CD14-positive monocyte (primary cell): ENCODE data around the gene AGER. TPM values are rescaled to one million over a fixed set of nuclear protein-coding genes. Genes with fewer than 3 reads are reported as not detected.

Experiments
- DNase-seq, 3 donors: peaks; one replicate each; pipeline ENCODE4 v3.0.0-alpha.2; 2011 to 2022
- H2AFZ ChIP-seq: 2 replicates; pipeline ENCODE4 v1.6.0; 2012; ENCODE audit warnings: mild to moderate bottlenecking, low read depth, low read length, inconsistent platforms; ENCODE audit not compliant: insufficient read depth, poor library complexity, severe bottlenecking
- H3K27ac ChIP-seq, 2 donors: 1 replicate in 1 of 2; 2 replicates in 1 of 2; pipeline ENCODE4 v1.5.1; 2012 to 2013; ENCODE audit warnings: low read length in 2 of 2, control low read depth in 1 of 2, inconsistent platforms in 1 of 2, low read depth in 1 of 2, mild to moderate bottlenecking in 1 of 2
- H3K27me3 ChIP-seq, 2 donors: one replicate each; pipeline versions ENCODE4 v1.6.0 to v1.6.1; 2011 to 2013; ENCODE audit warnings: low read length in 2 of 2; ENCODE audit not compliant: control insufficient read depth in 2 of 2, insufficient read depth in 2 of 2
- H3K36me3 ChIP-seq, 2 donors: replicated peaks in 1 of 2; 1 replicate in 1 of 2; 2 replicates in 1 of 2; pipeline versions ENCODE4 v1.5.1 to v1.6.1; 2012 to 2013; ENCODE audit warnings: low read length in 2 of 2, control low read depth in 1 of 2, inconsistent platforms in 1 of 2, mild to moderate bottlenecking in 1 of 2; ENCODE audit not compliant: insufficient read depth in 2 of 2, control insufficient read depth in 1 of 2
- H3K4me1 ChIP-seq, 2 donors: 1 replicate in 1 of 2; 2 replicates in 1 of 2; pipeline versions ENCODE4 v1.5.1 to v1.6.1; 2012 to 2013; ENCODE audit warnings: low read length in 2 of 2, control low read depth in 1 of 2, inconsistent platforms in 1 of 2, mild to moderate bottlenecking in 1 of 2, moderate library complexity in 1 of 2; ENCODE audit not compliant: insufficient read depth in 2 of 2, control insufficient read depth in 1 of 2
- H3K4me2 ChIP-seq: replicated peaks from 2 replicates; pipeline ENCODE3; 2012; ENCODE audit warnings: low read length, moderate library complexity, mild to moderate bottlenecking; ENCODE audit not compliant: poor library complexity, severe bottlenecking; ENCODE audit errors: extremely low read depth
- H3K4me3 ChIP-seq, 3 experiments: fragments of 200-600 bp in 1 of 3; sonication (generic) in 1 of 3; replicated peaks in 1 of 3; 1 replicate in 2 of 3; 2 replicates in 1 of 3; pipeline ENCODE4 v1.5.1; 2011 to 2013; ENCODE audit warnings: low read length in 3 of 3, mild to moderate bottlenecking in 3 of 3, control low read depth in 2 of 3, low read depth in 2 of 3, inconsistent platforms in 1 of 3, moderate library complexity in 1 of 3
- H3K79me2 ChIP-seq: 2 replicates; pipeline ENCODE4 v1.6.0; 2012; ENCODE audit warnings: mild to moderate bottlenecking, control low read depth, inconsistent platforms, low read length, moderate library complexity; ENCODE audit not compliant: insufficient read depth
- H3K9ac ChIP-seq: 2 replicates; pipeline ENCODE4 v1.6.0; 2017; ENCODE audit warnings: low read length, mild to moderate bottlenecking; ENCODE audit not compliant: insufficient read depth, poor library complexity, severe bottlenecking
- H3K9me3 ChIP-seq, 2 donors: replicated peaks in 1 of 2; 1 replicate in 1 of 2; 2 replicates in 1 of 2; pipeline versions ENCODE4 v1.5.1 to v1.6.1; 2012 to 2013; ENCODE audit warnings: low read length in 2 of 2, control low read depth in 1 of 2; ENCODE audit not compliant: control insufficient read depth in 1 of 2, insufficient read depth in 1 of 2
- H4K20me1 ChIP-seq: 2 replicates; pipeline ENCODE4 v1.6.0; 2012; ENCODE audit warnings: mild to moderate bottlenecking, low read length, control low read depth, moderate library complexity; ENCODE audit not compliant: insufficient read depth
- H3K27ac Mint-ChIP-seq, 7 donors: one replicate each; pipeline ENCODE4 v1.8.0; 2020; ENCODE audit warnings: mild to moderate bottlenecking in 7 of 7, mixed read lengths in 7 of 7, moderate library complexity in 6 of 7, inconsistent platforms in 2 of 7
- H3K27me3 Mint-ChIP-seq, 3 donors: one replicate each; pipeline ENCODE4 v1.8.0; 2021 to 2022; ENCODE audit warnings: low read depth in 3 of 3, mild to moderate bottlenecking in 3 of 3, mixed read lengths in 3 of 3, moderate library complexity in 3 of 3, inconsistent platforms in 1 of 3
- H3K36me3 Mint-ChIP-seq, 2 donors: one replicate each; pipeline ENCODE4 v1.8.0; 2020; ENCODE audit warnings: mixed read lengths in 2 of 2, inconsistent platforms in 1 of 2, mild to moderate bottlenecking in 1 of 2
- H3K4me1 Mint-ChIP-seq: one replicate; pipeline ENCODE4 v1.8.0; 2020; ENCODE audit warnings: mild to moderate bottlenecking, mixed read lengths
- H3K4me3 Mint-ChIP-seq, 2 donors: one replicate each; pipeline ENCODE4 v1.8.0; 2020; ENCODE audit warnings: mild to moderate bottlenecking in 2 of 2, mixed read lengths in 2 of 2, moderate library complexity in 1 of 2
- H3K9me3 Mint-ChIP-seq, 7 donors: one replicate each; pipeline ENCODE4 v1.8.0; 2020 to 2022; ENCODE audit warnings: mixed read lengths in 7 of 7, mild to moderate bottlenecking in 6 of 7, moderate library complexity in 6 of 7, inconsistent platforms in 2 of 7
- CTCF ChIP-seq: fragments of 200-600 bp; IDR thresholded peaks from one replicate; pipeline ENCODE4 v1.8.0; 2022; ENCODE audit warnings: antibody characterized with exemption, mild to moderate bottlenecking
- WGBS: methylation state at CpG from one replicate; pipeline ENCODE4 v1.1.5; 2013; ENCODE audit warnings: missing lambda C conversion rate; ENCODE audit not compliant: insufficient coverage; 5-methylcytosine and 5-hydroxymethylcytosine counted together
- intact Hi-C, 2 donors: fragments of 100-400 bp; cut with micrococcal nuclease; formaldehyde crosslinking; loops; one replicate each; pipeline versions ENCODE4 v1.15.0 to v1.15.1; 2023
- polyA plus RNA-seq, 3 donors: library from polyadenylated mRNA; depleted of rRNA in 1 of 3; unstranded in 2 of 3; stranded (reverse) in 1 of 3; fragments of 300-500 nt in 2 of 3; fragments of >200 nt in 1 of 3; fragmentation: Illumina TruSeq in 2 of 3; gene quantifications; 1 replicate in 2 of 3; 2 replicates in 1 of 3; pipeline ENCODE4 v1.2.3, GENCODE V29; 2012 to 2021

Gene AGER
- polyA plus RNA-seq, 3 donors: 0.60 to 55.0 TPM; not detected in 1

GRCh38 chr6:32190911-32191677 lies 7.0 kb upstream of the AGER start:
- H3K27ac Mint-ChIP-seq: peak overlapping the region; percentile 96 to 99 (median 98)
- Histone ChIP-seq H3K36me3 (peaks cover 21 to 32% of the 10 kb centered on the region in 2 donors), H3K27ac (peak overlapping the region; percentile 89 to 95), H3K9ac (peak overlapping the region; percentile 84), H3K79me2 (peaks cover 88% of the 10 kb centered on the region), H3K27me3 (no peaks in the 10 kb centered on the region), H3K4me1 (peaks cover 70 to 76% of the 10 kb centered on the region in 2 donors), H3K4me2 (peak overlapping the region; percentile 100), H3K9me3 (no peaks in the 10 kb centered on the region), H4K20me1 (peaks cover 7% of the 10 kb centered on the region), H3K4me3 (peak overlapping the region; percentile 74 to 98 (median 81)), H2AFZ (no peak overlapping the region)
- 94% methylated on average over 2 of the region's 8 CpGs for WGBS
- intact Hi-C loops: loop anchor here in 1 of 2 donors (5.0 kb wide), 1 partner anchor 59 kb away; the partner anchor contains the start of gene FKBPL
- DNase-seq: no peak
- H3K36me3 Mint-ChIP-seq: peaks cover 33 to 43% of the 10 kb centered on the region in 2 donors
- no peak for TF ChIP-seq CTCF
- peaks cover 72% of the 10 kb centered on the region for H3K4me1 Mint-ChIP-seq
- H3K9me3 Mint-ChIP-seq: peaks cover 0 to 3% (median 0%) of the 10 kb centered on the region in 7 donors
- H3K4me3 Mint-ChIP-seq: peak overlapping the region; percentile 96 to 98
- H3K27me3 Mint-ChIP-seq: peaks cover 0 to 3% (median 2%) of the 10 kb centered on the region in 3 donors

GRCh38 chr6:32190054-32190851 lies 6.2 kb upstream of the AGER start, which contains the start of gene PBX2:
TSS of gene PBX2 (minus strand) at chr6:32190202. CDS start at chr6:32189915, 287 bp downstream.
- peak within 1 kb of the TSS; percentile 74 to 98 (median 81) for H3K4me3 ChIP-seq
- peak within 1 kb of the TSS; percentile 100 for H3K4me2 ChIP-seq
- H2AFZ ChIP-seq: no peak within 1 kb of the TSS
- H3K9me3 ChIP-seq: no peaks in the 10 kb centered on the region
- DNase-seq: peak; percentile 91 to 94 (median 92)
- TF ChIP-seq CTCF: no peak
- intact Hi-C loops: loop anchor here in 1 of 2 donors (5.0 kb wide), 1 partner anchor 58 kb away; the partner anchor contains the start of gene FKBPL
- Mint-ChIP-seq H3K27me3 (peaks cover 0 to 3% (median 2%) of the 10 kb centered on the region in 3 donors), H3K4me1 (peaks cover 77% of the 10 kb centered on the region), H3K9me3 (peaks cover 0 to 3% (median 0%) of the 10 kb centered on the region in 7 donors), H3K27ac (peak within 1 kb of the TSS; percentile 96 to 99 (median 98)), H3K4me3 (peak within 1 kb of the TSS; percentile 96 to 98), H3K36me3 (peaks cover 39 to 51% of the 10 kb centered on the region in 2 donors)
- H3K9ac ChIP-seq: peak within 1 kb of the TSS; percentile 84
- WGBS: 0% methylated on average over 11 of the region's 23 CpGs
- H3K4me1 ChIP-seq: peaks cover 73 to 82% of the 10 kb centered on the region in 2 donors
- H3K27me3 ChIP-seq: no peaks in the 10 kb centered on the region
- H3K79me2 ChIP-seq: peaks cover 90% of the 10 kb centered on the region
- H3K27ac ChIP-seq: peak within 1 kb of the TSS; percentile 89 to 95
- H3K36me3 ChIP-seq: peaks cover 25 to 37% of the 10 kb centered on the region in 2 donors
- peaks cover 7% of the 10 kb centered on the region for H4K20me1 ChIP-seq
